K562 (cell line): ENCODE data around the gene HHEX. TPM values are rescaled to one million over a fixed set of nuclear protein-coding genes. Genes with fewer than 3 reads are reported as not detected.

Source experiments
- ATAC-seq: fragments of 200-7000 bp; cut with Tn5 transposase; 3 replicates; pipeline ENCODE4 v1.9.1; 2020; ENCODE audit warnings: moderate library complexity
- BruUV-seq: library from RNA; stranded (reverse); fragments of 400-500 nt; replicated peaks from 2 replicates; lab custom pipeline; 2021; lab: Mats Ljungman, UMichigan
- CTCF ChIA-PET: fragments of 300-600 bp; formaldehyde crosslinking; extraction: SDS; loops from one replicate; lab custom pipeline; 2021; ENCODE audit warnings: low intra/inter-chr PET ratio; lab: Yijun Ruan, JAX
- POLR2A ChIA-PET: fragments of 300-600, 350-650 bp; sonication (Branson Sonifier 250); formaldehyde crosslinking; extraction: SDS; loops from one replicate; lab custom pipeline; 2021; ENCODE audit warnings: antibody characterized with exemption, inconsistent platforms; lab: Yijun Ruan, JAX
- DNase-seq, 4 experiments: peaks; one replicate each; pipeline versions ENCODE4 v3.0.0 to v3.0.0-alpha.2; 2011 to 2018; ENCODE audit warnings: low spot score in 3 of 4, mixed read lengths in 3 of 4; ENCODE audit errors: extremely low read depth in 1 of 4
- FAIRE-seq: peaks from 2 replicates; lab custom pipeline; 2011; peaks lifted over from hg19 to GRCh38; lab: Jason Lieb, UNC
- H2AFZ ChIP-seq: 2 replicates; pipeline ENCODE4 v1.6.0; 2011; ENCODE audit warnings: low read depth, low read length, control low read depth, inconsistent platforms
- H3K27ac ChIP-seq: fragments of 200-600 bp; 3 replicates; pipeline ENCODE4 v1.8.0; 2011; ENCODE audit warnings: low read depth, mild to moderate bottlenecking, control low read depth, inconsistent platforms, low read length, moderate library complexity, mixed read lengths; ENCODE audit errors: extremely low read depth
- H3K27me3 ChIP-seq, 2 experiments: fragments of 300-600 bp in 1 of 2; 2 replicates in 1 of 2; 3 replicates in 1 of 2; pipeline versions ENCODE4 v1.6.0 to v1.8.0; 2011; ENCODE audit warnings: inconsistent platforms in 2 of 2, low read length in 2 of 2, mild to moderate bottlenecking in 1 of 2, mixed read lengths in 1 of 2, moderate library complexity in 1 of 2; ENCODE audit not compliant: control insufficient read depth in 2 of 2, insufficient read depth in 2 of 2
- H3K36me3 ChIP-seq: fragments of 300-600 bp; 3 replicates; pipeline ENCODE4 v1.8.0; 2011; ENCODE audit warnings: mild to moderate bottlenecking, low read length, inconsistent platforms; ENCODE audit not compliant: control insufficient read depth, insufficient read depth
- H3K4me1 ChIP-seq, 2 experiments: fragments of 200-600 bp in 1 of 2; replicated peaks in 1 of 2; 2 replicates in 1 of 2; 3 replicates in 1 of 2; pipeline versions ENCODE4 v1.5.1 to v1.8.0; 2011; ENCODE audit warnings: inconsistent platforms in 2 of 2, low read length in 2 of 2, mild to moderate bottlenecking in 1 of 2, mixed read lengths in 1 of 2, moderate library complexity in 1 of 2; ENCODE audit not compliant: control insufficient read depth in 2 of 2, insufficient read depth in 2 of 2
- H3K4me2 ChIP-seq: 2 replicates; pipeline ENCODE4 v1.6.1; 2011; ENCODE audit warnings: low read length, control low read depth, inconsistent platforms, mixed read lengths; ENCODE audit not compliant: insufficient read depth
- H3K4me3 ChIP-seq: fragments of 200-600 bp; sonication (generic), shearing (Covaris generic); 2 replicates; pipeline ENCODE4 v1.5.1; 2016; ENCODE audit warnings: control low read depth, inconsistent platforms
- H3K79me2 ChIP-seq: fragments of 200-600 bp; 3 replicates; pipeline ENCODE4 v1.8.0; 2011; ENCODE audit warnings: low read length, inconsistent platforms; ENCODE audit not compliant: control insufficient read depth, insufficient read depth
- H3K9ac ChIP-seq, 2 experiments: 2 replicates each; pipeline versions ENCODE4 v1.6.0 to v1.6.1; 2011; ENCODE audit warnings: low read depth in 2 of 2, low read length in 2 of 2, control low read depth in 1 of 2, inconsistent platforms in 1 of 2, mild to moderate bottlenecking in 1 of 2, mixed read lengths in 1 of 2; ENCODE audit not compliant: insufficient read depth in 1 of 2
- H3K9me1 ChIP-seq: one replicate; pipeline ENCODE4 v1.6.0; 2011; ENCODE audit warnings: inconsistent platforms, mild to moderate bottlenecking, low read length, moderate library complexity; ENCODE audit not compliant: control insufficient read depth, insufficient read depth
- H3K9me3 ChIP-seq: replicated peaks from 2 replicates; pipeline ENCODE4 v1.5.1; 2011; ENCODE audit warnings: low read depth, low read length, inconsistent platforms; ENCODE audit not compliant: control insufficient read depth, insufficient read depth
- H4K20me1 ChIP-seq: replicated peaks from 2 replicates; pipeline ENCODE4 v1.6.1; 2011; ENCODE audit warnings: low read length, inconsistent platforms, mixed read lengths; ENCODE audit not compliant: control insufficient read depth, insufficient read depth
- CBFA2T2 ChIP-seq: fragments of 450-650 bp; conservative IDR thresholded peaks from 2 replicates; pipeline ENCODE4 v1.6.1; 2017; ENCODE audit warnings: mild to moderate bottlenecking
- CBFA2T3 ChIP-seq: fragments of 450-650 bp; IDR thresholded peaks from 2 replicates; pipeline ENCODE4 v1.6.1; 2017
- HMBOX1 ChIP-seq: sonication (generic); IDR thresholded peaks from 2 replicates; pipeline ENCODE4 v1.6.1; 2016
- MAX ChIP-seq: sonication (generic); formaldehyde crosslinking; IDR thresholded peaks from 2 replicates; pipeline ENCODE4 v1.9.0; 2022; ENCODE audit warnings: mild to moderate bottlenecking, missing genetic modification reagents
- NFIX ChIP-seq: fragments of 250-450 bp; sonication (Bioruptor Pico); IDR thresholded peaks from 2 replicates; pipeline ENCODE4 v1.4.0; 2020; ENCODE audit warnings: low read depth, mild to moderate bottlenecking, moderate library complexity
- NR0B1 ChIP-seq: fragments of 450-650 bp; IDR thresholded peaks from one replicate; pipeline ENCODE4 v1.6.1; 2018; ENCODE audit warnings: mild to moderate bottlenecking, moderate library complexity; ENCODE audit not compliant: partially characterized antibody
- RNF219 ChIP-seq: fragments of 250-450 bp; sonication (Bioruptor Pico); IDR thresholded peaks from 2 replicates; pipeline ENCODE4 v1.5.0; 2022; ENCODE audit warnings: mild to moderate bottlenecking
- TEAD1 ChIP-seq, 2 experiments: fragments of 450-650 bp in 1 of 2; sonication (generic) in 1 of 2; formaldehyde crosslinking; IDR thresholded peaks; 2 replicates each; pipeline versions ENCODE4 v1.4.0 to v1.8.0; 2020 to 2022; ENCODE audit warnings: mild to moderate bottlenecking in 2 of 2, missing genetic modification reagents in 1 of 2
- THRA ChIP-seq: fragments of 450-650 bp; IDR thresholded peaks from 2 replicates; pipeline ENCODE4 v1.6.1; 2017; ENCODE audit warnings: mild to moderate bottlenecking, moderate library complexity
- TSC22D4 ChIP-seq: fragments of 450-650 bp; IDR thresholded peaks from 2 replicates; pipeline ENCODE4 v1.6.1; 2016; ENCODE audit warnings: missing genetic modification characterization, missing biosample characterization, control low read depth
- WGBS: fragments of 100-300 bp; shearing (Covaris generic); methylation state at CpG from one replicate; pipeline ENCODE4 v1.1.6; 2016; ENCODE audit warnings: low coverage, mixed read lengths; ENCODE audit not compliant: insufficient coverage; ENCODE audit errors: missing lambda C conversion rate; 5-methylcytosine and 5-hydroxymethylcytosine counted together
- in situ Hi-C: fragments of 300-500 bp; cut with MboI; formaldehyde crosslinking; loops from 4 replicates; pipeline ENCODE4 v1.15.0; 2018; ENCODE audit warnings: inconsistent platforms, mixed read lengths
- intact Hi-C: fragments of 100-400 bp; cut with micrococcal nuclease; formaldehyde crosslinking; loops from 2 replicates; pipeline ENCODE4 v1.14.2; 2022
- polyA plus RNA-seq, 8 experiments: library from polyadenylated mRNA; depleted of rRNA in 4 of 8; stranded (reverse) in 5 of 8; unstranded in 3 of 8; fragments of >200 nt; fragmentation: Nextera tagmentation in 2 of 8; fragmentation: Illumina TruSeq in 1 of 8; extraction: Ambion mirVana in 2 of 8; extraction: Trizol in 1 of 8; gene quantifications; 2 replicates each; pipeline versions ENCODE4 v1.2.1 to v1.2.3, GENCODE V29; 2011 to 2014; ENCODE audit warnings: inconsistent platforms in 1 of 8, missing spikeins in 1 of 8
- total RNA-seq, 7 experiments: library from RNA; depleted of rRNA in 6 of 7; stranded (reverse); fragments of >200 nt in 6 of 7; fragmentation: Illumina TruSeq in 2 of 7; extraction: Trizol in 2 of 7; gene quantifications; 2 replicates each; pipeline versions ENCODE4 v1.2.1 to v1.2.3, GENCODE V29; 2011 to 2021; ENCODE audit warnings: low replicate concordance in 1 of 7

Gene HHEX
- total and polyA plus RNA-seq, 9 of the 15 experiments (the other 6 are each of a cell fraction or from before 2014, with no cell fraction given), result 37.2 to 133 (median 80.2) TPM

GRCh38 chr10:92727141-92727540 is 37.4 kb downstream of the HHEX start (continued):
- TF ChIP-seq TEAD1 (CRISPR knock-in tag; IDR thresholded peaks at IDR 0.05) (no peak), MAX (CRISPR knock-in tag) (no peak), RNF219 (CRISPR knock-in tag) (no peak), THRA (no peak)

- ChIA-PET POLR2A (interaction anchor here (0.8 to 1.1 kb wide), 3 partner anchors 8 to 29 kb away, joined by 3 to 7 read pairs (median 3); no protein-coding TSS in a partner anchor), CTCF (no interaction called here)
- H3K9ac ChIP-seq, result no peak overlapping the region
- no peak overlapping the region for H3K4me2 ChIP-seq
- peak; percentile 56 for ATAC-seq
- no peaks in the 10 kb centered on the region for H3K9me3 ChIP-seq
- peak; percentile 46 for TF ChIP-seq CBFA2T2
- 0 out of 2 replicates have a peak, but pooled peaks have one; percentile 33 for TF ChIP-seq HMBOX1
- TF ChIP-seq NFIX (CRISPR knock-in tag), result no peak
- TF ChIP-seq CBFA2T3, result peak; percentile 68
- TF ChIP-seq TSC22D4 (tag), result no peak
- no peak for TF ChIP-seq NR0B1
- H3K27me3 ChIP-seq, result no peaks in the 10 kb centered on the region
- no peaks in the 10 kb centered on the region for H3K9me1 ChIP-seq
- no peaks in the 10 kb centered on the region for H4K20me1 ChIP-seq
- in situ Hi-C loops (no loop called here), intact Hi-C loops (no loop called here)
- H3K79me2 ChIP-seq, result no peaks in the 10 kb centered on the region
- H3K36me3 ChIP-seq, result no peaks in the 10 kb centered on the region
- peak; percentile 61 for FAIRE-seq
- H3K4me1 ChIP-seq, result no peaks in the 10 kb centered on the region; a peak in 2 of 5 replicates
- no peak overlapping the region for H3K4me3 ChIP-seq
- 0% methylated on average over 3 of the region's 3 CpGs for WGBS
- peak in 1 of 4 experiments; percentile 12 for DNase-seq
- BruUV-seq, result no TSS peak
- H2AFZ ChIP-seq, result peak overlapping the region; percentile 62
- H3K27ac ChIP-seq, result no peak overlapping the region
These were observed 37.8 kb downstream of the HHEX start for GRCh38 chr10:92727550-92727949.
